ENCODE results near the gene C20orf173.
"Not testable (repeated sequence)": the region's sequence is repeated elsewhere in the genome, so short reads cannot be mapped to it uniquely, and the experiment has no call there.

C20orf173 gene, protein sequence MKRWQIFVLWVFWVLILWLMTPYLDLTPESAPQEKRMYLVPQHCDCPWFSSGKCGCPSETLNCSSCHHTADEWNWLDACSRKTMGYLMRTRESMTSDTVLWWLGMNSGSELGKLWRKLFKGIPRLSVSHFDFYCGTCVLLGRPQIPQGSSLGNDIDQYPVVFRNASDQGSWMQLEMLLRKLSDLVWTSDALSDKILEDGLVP

GRCh38 chr20:35529552-35529951, at the start of gene C20orf173:
TSS of gene C20orf173 (minus strand) at chr20:35529652. CDS start at chr20:35529373, 279 bp downstream.
- intact Hi-C loops (cut with DNase I) = no loop called here
- DNase-seq = no peak

- intact Hi-C loops (cut with DNase I) = no loop called here
- peak in 1 of 10 donors; percentile 43 for DNase-seq
Observed at GRCh38 chr20:35579196-35579595, 49.7 kb upstream of the C20orf173 start.

DNA sequence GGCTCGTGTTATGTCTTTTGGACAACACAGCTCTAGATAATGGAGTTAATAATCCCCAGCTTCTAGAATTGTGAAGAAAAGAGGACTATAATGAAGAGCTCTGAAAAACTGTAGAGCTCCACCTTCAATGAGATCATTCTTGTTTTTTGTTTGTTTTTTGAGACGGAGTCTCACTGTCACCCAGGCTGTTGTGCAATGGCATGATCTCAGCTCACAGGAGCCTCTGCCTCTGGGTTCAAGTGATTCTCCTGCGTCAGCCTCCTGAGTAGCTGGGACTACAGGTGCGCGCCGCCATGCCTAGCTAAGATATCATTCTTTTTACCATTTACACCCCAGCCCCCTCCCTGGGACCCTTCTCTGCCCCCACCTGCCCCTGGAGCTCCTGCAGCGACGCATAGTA, 49.0 kb upstream of the C20orf173 start:
- DNase-seq = peak in 1 of 10 donors; percentile 36
- intact Hi-C loops (cut with DNase I) = no loop called here

DNA sequence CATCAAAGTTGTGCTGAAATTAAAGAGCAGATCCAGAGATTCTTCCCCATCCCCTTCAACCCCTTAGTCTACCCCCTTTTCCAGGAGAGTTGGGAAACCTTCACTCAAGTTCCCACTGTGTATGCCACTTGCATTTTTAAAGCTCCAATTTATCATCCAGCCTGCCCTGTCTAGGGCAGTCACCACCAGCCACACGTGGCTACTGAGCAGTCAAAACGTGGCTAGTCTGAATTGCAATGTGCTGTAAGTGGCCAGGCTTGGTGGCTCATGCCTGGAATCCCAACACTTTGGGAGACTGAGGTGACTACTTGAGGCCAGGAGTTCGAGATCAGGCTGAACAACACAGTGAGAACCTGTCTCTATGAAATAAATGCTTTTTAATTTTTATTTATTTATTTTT, 47.4 kb upstream of the C20orf173 start:
- no peak for DNase-seq
- intact Hi-C loops (cut with DNase I) = no loop called here

DNA sequence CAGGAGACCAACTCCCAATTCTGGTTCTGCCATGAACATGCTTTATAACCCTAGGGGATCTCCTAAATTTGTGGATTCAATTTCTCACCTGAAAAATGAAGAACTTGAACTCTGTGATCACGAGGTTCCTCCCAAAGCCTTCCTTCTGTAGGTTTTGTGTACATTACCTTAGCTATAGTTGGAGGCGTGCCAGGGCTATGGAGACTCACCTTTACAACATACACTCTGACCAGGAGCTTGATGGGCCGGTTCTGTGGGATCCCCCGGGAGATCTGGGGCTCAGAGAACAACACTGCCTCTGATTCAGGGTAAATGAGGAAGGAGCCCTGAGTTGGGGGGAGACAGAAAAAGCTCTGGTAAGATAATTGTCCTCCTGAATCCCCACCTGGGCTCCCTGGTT, 46.5 kb upstream of the C20orf173 start:
- no peak for DNase-seq
- intact Hi-C loops (cut with DNase I) = no loop called here

DNA sequence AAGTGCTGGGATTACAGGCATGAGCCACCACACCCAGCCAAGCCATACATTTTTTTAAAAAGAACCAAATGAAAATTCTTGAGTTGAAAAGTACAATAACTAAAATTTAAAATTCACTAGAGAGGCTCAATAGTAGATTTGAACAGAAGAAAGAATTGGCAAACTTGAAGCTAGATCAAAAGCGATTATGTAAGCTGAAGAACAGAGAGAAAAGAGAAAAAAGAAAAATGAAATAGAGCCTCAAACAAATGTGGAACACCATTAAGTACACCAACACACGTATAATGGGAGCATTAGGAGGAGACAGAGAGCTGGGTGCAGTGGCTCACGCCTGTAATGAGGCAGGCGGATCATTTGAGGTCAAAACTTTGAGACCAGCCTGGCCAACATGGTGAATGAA, 43.4 kb upstream of the C20orf173 start:
- intact Hi-C loops (cut with DNase I) = no loop called here

GRCh38 chr20:35571555-35571954, 42.1 kb upstream of the C20orf173 start:
- intact Hi-C loops (cut with DNase I) = no loop called here
- no peak for DNase-seq

More for the DNA sequence above, 43.4 kb upstream of the C20orf173 start:
- no peak for DNase-seq

DNA sequence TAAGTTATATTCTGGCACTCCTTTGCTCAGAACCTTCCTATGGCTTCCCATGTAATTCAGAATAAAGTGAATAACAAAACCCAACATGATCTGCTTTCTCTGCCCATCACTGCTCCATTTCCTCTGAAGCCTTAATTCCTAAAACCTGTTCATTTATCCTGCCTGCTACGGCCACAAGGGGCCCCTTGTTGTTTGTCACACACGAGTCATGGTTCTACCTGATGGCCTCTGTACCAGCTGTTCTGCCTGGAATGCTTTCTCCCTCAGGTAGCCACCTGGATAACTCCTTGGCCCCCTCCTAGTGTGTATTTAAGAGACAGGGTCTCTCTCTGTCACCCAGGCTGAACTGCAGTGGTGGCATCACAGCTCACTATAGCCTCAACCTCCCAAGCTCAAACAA, 39.2 kb upstream of the C20orf173 start:
- intact Hi-C loops (cut with DNase I) = no loop called here
- DNase-seq = no peak

- peak in 1 of 10 donors; percentile 65 for DNase-seq
- intact Hi-C loops (cut with DNase I) = no loop called here
Observed at GRCh38 chr20:35564905-35565304, 35.5 kb upstream of the C20orf173 start.

DNA sequence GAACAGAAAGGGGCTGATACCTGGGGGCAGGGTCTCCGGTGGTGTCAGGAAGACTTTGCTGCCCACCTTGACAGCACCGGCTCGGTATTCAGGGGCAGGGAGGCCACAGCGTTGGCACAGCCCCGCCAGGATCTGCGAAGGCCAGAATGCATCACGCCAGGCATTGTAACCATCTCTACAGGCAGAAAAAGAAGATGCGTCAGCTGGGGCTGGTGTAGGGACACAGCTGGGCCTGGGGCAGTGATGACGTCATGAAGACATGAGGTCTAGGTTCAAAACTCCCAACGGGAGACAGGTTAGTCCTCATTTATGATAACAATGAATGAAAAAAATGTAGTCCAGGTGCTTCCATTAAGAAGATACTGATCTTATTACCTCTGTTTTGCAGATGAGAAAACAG, 34.4 kb upstream of the C20orf173 start:
- peak in 1 of 10 donors; percentile 42 for DNase-seq
- intact Hi-C loops (cut with DNase I) = no loop called here

- intact Hi-C loops (cut with DNase I) = no loop called here
- DNase-seq = peak in 1 of 10 donors; percentile 58
Observed at GRCh38 chr20:35562541-35563110, 33.2 kb upstream of the C20orf173 start.

DNA sequence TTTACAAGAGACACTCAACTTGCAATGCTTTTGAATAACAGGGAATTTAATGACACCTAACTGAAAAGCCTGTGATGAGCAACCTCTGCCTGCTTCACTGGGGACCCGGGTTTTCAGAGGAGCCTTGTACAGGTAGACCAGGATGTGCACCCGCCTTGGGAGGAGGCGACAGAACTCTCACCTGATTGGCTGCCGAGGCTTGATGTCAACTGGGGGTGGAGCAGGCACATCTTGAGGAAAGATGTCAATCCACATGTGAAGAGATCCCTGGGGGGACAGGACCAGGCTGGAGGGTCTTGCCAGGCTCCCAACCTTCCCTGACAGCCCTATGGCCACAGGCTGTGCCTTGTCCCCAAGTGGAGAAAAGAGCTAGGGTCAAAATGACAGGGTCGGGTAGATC, 32.2 kb upstream of the C20orf173 start:
- intact Hi-C loops (cut with DNase I) = no loop called here
- peak in 1 of 10 donors; percentile 63 for DNase-seq

DNA sequence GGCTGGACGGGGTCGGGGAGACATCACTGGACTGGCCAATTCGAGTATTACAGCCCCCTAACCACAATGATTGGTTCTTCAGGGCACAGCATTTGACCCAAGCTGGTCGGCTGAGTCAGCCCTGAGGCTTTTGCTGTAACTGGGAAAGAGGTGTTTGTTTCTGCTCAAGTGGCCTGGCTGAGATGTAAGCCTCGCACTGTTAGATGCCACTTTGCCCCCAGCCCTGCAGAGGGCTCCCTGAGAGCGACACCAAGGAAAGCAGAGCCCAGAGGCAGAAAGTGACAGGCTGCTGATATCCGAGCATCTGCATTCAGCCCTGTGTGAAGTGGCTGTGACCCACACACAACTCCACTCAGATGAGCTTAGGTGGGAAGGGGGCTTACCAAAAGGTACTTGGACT, 31.8 kb upstream of the C20orf173 start:
- peak in 4 of 10 donors; percentile 23 to 89 (median 30) for DNase-seq
- intact Hi-C loops (cut with DNase I) = no loop called here

GRCh38 chr20:35560541-35560940, 31.1 kb upstream of the C20orf173 start:
- intact Hi-C loops (cut with DNase I) = no loop called here
- DNase-seq = no peak

- intact Hi-C loops (cut with DNase I) = no loop called here
- peak in 1 of 10 donors; percentile 81 for DNase-seq
Observed at GRCh38 chr20:35560105-35560511, 30.7 kb upstream of the C20orf173 start.

DNA sequence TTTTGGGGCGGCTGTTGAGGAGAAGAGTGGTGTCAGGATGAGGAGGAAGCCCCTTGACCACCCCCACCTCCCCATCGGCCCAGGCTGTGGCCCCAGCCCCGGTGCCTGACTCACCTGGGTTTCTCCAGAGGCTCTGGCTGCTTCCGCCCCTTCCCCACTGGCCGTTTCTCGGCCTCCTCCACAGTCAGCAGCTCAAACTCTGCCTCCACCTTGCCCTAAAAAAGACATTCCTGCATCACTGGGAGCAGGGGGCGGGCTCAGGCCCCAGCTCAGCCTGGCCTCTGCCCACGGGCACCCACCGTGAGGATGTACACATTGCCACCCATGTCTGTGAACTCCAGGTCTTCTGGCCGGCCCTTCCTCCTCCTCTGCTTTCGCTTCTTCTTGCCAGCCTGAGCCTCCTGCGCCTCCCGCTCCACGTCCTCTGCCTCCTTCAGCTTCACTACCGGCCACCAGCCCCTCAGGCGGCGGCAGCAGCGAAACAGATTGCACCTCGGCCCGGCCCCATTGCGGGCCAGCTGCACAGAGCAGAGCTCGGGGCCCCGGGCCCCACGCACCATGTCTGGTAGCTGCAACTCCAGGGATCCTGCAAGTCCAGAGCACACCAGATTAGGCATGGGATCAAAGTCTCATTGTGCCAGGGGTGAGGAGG, 29.7 kb upstream of the C20orf173 start:
- intact Hi-C loops (cut with DNase I) = no loop called here

GRCh38 chr20:35558451-35558850, 29.0 kb upstream of the C20orf173 start:
- intact Hi-C loops (cut with DNase I) = no loop called here
- DNase-seq = no peak

More for the DNA sequence above, 29.7 kb upstream of the C20orf173 start:
- peak in 1 of 10 donors; percentile 76 for DNase-seq

GRCh38 chr20:35556871-35557270, 27.4 kb upstream of the C20orf173 start:
- intact Hi-C loops (cut with DNase I) = no loop called here
- no peak for DNase-seq

DNA sequence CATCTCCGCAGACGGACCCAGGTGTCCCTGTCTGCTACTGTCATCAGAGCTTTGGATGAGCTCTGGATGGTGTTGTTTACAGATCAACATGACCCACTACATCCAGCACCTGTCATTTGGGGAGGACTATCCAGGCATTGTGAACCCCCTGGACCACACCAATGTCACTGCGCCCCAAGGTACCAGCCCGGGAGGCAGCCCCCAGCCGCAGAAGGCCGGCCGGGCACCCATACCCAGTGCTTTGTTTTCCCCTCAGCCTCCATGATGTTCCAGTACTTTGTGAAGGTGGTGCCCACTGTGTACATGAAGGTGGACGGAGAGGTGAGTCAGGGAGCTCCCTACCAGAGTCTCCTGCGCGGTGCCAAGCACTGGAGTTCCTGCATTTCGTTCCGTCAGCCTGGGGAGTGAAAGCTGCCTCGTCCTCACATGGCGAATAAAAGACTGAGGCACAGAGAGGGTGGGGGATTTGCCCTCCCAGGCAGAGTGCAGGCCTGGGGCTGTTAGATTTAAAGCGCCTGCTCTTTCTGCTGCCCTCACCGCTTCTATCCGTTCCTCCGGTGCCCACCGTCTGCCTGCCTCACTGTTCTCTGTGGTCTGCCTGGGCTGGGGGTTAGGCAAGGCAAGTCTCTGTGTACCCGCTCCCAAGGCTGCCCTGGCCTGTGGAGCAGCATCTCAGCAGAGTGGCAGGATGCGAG, 26.6 kb upstream of the C20orf173 start:
- intact Hi-C loops (cut with DNase I) = no loop called here
- DNase-seq = no peak

GRCh38 chr20:35555461-35555860, 26.0 kb upstream of the C20orf173 start:
- intact Hi-C loops (cut with DNase I); DNase-seq: not testable (repeated sequence)

DNA sequence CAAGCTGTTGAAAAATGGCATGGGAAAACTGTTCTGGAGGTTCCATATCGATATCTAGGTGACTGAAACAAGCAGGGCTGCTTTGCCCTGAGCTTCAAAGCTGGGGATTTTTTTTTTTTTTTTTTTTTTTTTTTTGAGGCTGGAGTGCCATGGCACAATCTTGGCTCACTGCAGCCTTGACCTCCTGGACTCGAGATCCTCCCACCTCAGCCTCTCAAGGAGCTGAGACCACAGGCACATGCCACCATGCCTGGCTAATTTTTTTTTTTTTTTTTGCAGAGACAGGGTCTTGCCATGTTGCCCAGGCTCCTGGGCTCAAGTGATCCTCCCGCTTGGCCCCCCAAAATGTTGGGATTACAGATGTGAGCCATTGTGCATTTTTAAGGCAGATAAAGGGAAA, 23.5 kb upstream of the C20orf173 start:
- intact Hi-C loops (cut with DNase I) = no loop called here
- DNase-seq = no peak
